GM12873 (cell line): ENCODE results near the gene DNMT3A.

Source experiments
- TF ChIP-seq, protein P1 (sequence below): IDR thresholded peaks from 2 replicates; pipeline ENCODE4 v1.5.1; 2012; ENCODE audit warnings: low read depth, mild to moderate bottlenecking, moderate library complexity, low read length, control low read depth; ENCODE audit not compliant: insufficient read depth; ENCODE audit errors: missing control alignments

DNMT3A gene

DNA sequence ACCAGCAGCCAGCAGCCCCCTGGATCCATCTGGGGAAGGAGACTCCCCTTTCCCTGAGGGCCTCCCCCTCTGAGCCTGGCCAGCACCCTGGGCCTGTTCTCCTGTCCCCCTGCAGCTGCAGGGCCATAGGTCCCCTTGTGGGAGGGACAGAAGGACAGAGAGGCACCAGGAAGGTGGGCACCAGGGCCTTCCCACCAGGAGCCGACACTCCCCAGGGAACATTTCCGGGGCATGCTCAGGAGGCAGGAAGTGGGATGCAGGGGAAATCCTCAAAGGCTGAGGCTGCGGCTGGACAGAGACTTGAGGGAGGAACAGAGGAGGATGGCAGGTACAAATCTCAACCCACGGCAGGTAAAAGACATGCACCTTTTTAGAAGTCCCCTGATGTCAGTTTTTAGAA lies 14.4 kb upstream of the DNMT3A start:
- TF ChIP-seq, protein P1, sequence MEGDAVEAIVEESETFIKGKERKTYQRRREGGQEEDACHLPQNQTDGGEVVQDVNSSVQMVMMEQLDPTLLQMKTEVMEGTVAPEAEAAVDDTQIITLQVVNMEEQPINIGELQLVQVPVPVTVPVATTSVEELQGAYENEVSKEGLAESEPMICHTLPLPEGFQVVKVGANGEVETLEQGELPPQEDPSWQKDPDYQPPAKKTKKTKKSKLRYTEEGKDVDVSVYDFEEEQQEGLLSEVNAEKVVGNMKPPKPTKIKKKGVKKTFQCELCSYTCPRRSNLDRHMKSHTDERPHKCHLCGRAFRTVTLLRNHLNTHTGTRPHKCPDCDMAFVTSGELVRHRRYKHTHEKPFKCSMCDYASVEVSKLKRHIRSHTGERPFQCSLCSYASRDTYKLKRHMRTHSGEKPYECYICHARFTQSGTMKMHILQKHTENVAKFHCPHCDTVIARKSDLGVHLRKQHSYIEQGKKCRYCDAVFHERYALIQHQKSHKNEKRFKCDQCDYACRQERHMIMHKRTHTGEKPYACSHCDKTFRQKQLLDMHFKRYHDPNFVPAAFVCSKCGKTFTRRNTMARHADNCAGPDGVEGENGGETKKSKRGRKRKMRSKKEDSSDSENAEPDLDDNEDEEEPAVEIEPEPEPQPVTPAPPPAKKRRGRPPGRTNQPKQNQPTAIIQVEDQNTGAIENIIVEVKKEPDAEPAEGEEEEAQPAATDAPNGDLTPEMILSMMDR, result no peak

GRCh38 chr2:25355270-25355669 lies 13.5 kb upstream of the DNMT3A start:
- TF ChIP-seq, protein P1, result no peak

- TF ChIP-seq, protein P1, result no peak
These were observed 12.4 kb upstream of the DNMT3A start for GRCh38 chr2:25354116-25354515.

GRCh38 chr2:25349397-25349796 lies 7.7 kb upstream of the DNMT3A start:
- TF ChIP-seq, protein P1, result no peak

DNA sequence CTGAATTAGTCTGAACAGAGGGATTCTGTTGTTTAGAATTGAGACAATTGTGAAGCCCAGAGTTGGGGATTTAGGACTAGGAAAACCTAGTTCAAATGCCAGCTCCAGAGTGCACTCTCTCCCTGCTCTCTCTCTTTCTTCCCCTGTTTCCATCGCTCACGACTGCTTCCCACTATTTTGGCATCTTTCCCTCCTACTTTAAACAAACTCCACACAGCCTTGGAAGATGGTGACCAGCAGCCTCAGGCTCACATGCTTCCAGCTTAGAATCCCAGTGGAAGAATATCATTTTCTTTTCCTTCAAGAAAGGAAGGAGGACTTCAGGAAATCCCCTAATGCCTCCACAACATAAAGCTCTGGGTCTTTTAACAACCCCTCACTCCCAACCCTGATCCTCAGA lies 6.1 kb upstream of the DNMT3A start:
- TF ChIP-seq, protein P1, result no peak

DNA sequence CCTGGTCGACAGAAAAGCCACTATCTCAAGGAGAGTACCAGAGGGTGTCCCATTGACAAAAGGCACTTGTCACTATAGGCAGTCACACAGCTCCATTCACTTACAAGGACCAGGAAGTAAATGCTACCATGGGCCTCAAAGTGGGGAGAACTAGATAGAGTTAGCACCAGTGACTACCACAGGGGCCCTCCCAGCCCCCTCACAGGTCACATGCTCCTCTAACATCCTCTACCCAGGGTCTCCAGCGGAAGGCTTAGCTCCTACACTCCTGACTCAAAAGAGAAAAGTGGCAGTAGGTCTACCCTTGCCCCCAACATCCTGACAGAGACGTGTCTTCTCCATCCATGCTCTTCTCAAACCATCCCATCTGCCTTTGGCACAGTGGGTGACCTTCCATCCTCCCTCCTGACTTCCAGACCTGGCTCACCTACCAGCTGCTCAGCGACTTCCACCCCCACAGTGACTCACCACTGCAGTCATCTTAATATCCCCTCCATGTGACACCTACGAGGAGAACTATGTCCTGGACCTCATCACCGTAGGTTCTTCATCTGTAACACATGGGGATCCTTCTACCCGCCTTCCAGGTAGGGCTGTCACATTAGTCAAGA lies 5.6 kb upstream of the DNMT3A start:
- TF ChIP-seq, protein P1, result no peak

- TF ChIP-seq, protein P1, result no peak
These were observed 1.6 kb upstream of the DNMT3A start for GRCh38 chr2:25343187-25343825.
